ENCODE data around the gene MATN1.
A peak's percentile ranks its signal among the peaks of the same experiment; 100 is the strongest.
"Not testable (repeated sequence)": the region's sequence is repeated elsewhere in the genome, so short reads cannot be mapped to it uniquely, and the experiment has no call there.

Gene MATN1

DNA sequence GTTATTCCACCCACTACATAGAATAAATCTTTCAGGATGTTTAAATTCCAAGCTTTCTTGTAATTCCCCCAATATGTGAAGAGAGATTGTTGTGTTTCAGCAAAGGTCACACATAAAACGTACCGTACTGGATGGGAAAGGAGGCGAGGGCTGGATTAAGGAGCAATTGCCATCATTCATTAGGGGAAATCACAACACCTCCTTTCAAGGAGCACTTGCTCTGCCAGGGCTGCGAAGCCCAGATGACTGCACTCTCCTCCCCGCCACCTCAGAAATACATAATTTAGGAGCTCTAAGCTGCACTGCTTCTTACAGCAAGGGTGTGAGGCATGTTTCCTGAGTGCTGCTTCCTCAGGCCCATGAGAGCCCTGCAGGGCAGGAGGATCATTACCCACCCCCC, 29.6 kb downstream of the MATN1 start:
- DNase-seq = peak; percentile 21

DNA sequence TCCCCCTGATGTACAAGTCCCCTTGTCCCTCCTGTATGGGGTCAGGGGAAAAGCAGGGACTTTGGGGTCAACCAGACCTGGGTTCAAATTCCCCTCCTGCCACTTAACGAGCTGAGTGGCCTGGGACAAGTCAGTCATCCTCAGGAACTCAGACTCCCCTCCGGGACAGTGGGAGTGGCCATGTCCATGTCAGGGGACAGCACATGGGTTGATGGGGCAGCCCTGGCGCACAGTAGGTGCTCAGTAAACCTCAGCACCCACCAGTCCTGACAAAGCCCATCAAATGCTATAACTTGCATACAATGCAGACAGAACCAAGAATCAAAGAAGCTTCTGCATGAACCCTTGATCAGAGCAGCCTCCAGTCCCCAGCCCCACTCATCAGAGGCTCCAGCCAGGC, 30.0 kb downstream of the MATN1 start:
- DNase-seq = no peak

DNA sequence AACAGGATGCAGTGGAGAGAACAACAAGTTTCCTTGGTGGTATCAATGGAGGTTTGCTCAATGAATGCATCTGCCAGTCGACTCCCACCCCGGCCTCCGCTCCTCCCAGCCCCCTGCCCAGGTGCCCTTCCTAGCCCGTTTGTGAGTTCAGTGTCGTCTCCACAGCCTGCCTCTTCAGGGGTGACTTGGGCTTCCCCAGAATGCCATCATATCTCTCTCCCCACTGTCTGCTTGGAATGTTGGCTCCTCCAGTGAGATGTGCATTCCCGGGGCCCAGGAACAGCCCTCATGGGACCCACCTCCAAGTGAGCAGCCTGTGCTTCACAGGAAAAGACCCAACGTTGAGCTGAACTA, 30.5 kb downstream of the MATN1 start:
- DNase-seq = no peak

DNA sequence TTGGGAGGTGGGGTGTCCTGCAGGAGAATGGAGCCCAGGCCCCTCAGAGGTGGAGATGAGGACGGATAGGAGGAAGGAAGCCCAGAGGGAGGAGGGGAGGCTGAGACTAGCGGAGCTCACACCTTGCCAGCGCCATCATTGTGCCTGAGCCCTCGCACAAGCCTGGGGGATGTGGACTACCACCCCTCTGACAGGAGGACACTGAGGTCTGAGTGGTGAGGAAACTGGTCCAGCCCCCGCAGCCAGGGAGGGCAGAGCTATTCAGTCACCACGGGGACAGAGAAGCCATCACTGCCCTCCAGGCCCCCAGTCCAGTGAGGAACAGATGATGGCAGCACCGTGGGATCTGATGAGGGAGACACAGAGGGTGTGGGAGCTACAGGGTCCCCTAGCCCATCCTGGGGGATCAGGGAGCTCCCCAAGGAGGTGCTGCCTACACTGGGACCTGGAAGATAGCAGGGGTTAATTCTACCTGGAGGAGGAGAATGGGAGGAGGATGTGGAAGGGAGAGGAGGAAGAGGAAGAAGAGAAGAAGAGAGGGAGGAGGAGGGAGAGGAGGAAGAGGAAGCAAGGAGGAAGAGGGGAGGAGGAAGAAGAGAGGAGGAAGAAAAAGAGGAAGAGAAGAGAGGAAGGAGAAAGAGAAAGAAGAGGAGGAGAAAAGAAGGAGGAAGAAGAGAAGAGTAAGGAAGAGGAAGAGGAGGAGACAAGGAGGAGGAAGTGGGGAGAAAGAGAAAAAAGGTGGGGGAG, 31.0 kb downstream of the MATN1 start:
- no peak for DNase-seq

DNA sequence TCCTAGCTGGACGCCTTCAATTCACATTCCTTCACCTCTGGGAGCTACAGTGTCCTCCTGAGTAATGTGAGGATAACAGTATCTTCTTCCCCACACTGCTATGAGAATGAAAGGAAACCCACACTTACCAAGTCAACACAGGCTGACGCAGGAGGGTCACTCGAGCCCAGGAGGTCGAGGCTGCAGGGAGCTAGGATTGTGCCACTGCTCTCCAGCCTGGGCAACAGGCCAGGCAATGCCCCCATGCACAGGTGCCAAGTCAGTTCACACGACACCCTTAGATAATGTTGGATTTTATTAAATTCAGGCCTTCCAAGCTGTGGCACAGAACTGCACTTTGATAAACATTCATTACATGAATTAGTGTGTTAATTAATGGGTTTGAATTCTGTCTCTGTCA, 31.9 kb downstream of the MATN1 start:
- no peak for DNase-seq

DNA sequence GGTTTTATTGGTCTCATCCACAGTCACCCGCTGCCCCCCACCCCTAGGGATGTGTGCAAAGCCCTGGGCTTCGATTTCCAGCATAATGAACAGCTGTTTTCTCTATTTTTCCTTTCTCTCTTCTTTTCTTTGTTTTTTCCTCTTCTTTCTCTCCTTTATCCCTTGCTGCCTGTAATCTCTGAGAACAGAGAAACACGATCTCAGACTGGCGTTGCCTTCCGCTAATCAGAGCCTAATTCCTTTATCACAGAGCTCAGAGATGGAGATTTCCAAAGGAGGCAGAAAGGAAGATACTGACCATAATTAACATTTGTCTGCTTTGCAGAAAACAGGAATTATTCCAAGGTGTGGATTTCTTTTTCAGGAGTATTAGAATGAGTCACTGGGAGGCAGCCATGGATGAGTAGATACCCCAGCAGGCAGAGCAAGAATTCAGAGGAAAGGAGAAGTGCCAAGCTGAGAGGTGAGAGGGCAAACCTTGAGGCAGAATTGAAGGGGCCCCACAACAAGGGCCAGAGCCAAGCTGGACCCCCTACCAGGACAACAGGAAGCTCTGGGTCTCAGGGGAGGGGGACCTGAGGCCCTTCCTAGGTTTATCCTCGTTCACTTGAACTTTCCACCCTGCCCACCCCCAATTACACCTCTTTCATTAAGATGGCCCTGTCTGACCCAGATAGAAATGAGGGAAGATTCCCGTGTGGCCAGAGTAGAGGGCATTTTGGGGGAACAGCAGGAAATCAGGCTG, 33.3 kb downstream of the MATN1 start:
- DNase-seq = peak; percentile 47

DNA sequence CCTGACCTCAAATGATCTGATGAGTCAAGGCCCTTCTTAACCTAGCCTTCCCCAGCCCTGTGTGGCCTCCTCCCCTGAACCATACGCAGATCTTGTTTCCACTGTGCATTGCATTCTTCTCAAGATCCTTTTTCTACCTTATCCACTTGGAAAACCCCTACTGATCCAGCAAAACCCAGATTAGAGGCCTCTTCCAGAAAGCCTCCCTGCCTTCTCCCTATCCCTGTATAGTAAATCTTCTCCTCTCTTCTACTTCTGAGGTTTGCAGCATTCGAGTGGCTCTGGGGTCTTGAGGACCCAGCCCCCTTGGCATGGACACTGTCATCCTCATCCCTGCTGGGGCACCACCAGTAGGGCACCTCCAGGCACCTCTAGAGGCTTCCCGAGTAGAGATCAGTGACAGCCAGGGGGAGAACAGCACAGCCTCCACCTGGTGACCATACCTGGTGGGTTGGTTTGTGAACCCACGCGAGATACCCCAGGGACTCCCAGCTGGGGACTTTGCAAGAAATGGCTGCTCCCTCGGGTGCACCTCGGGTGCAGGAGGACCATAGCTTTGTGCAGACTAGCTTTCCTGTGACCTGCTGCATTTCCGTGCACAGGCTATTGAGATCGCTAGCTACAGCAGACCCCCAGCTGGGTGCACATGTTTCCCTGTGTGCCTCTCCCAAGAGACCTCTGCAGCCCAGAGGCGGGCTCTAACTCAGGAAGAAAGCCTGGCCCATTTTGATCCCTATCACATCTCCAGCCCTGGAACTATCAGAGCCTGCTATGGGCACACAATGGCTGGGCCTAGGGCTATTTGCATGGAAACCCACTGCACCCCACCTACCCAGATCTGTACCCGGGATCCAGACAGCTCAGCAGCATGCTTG, 34.2 kb downstream of the MATN1 start:
- peak; percentile 45 for DNase-seq

DNA sequence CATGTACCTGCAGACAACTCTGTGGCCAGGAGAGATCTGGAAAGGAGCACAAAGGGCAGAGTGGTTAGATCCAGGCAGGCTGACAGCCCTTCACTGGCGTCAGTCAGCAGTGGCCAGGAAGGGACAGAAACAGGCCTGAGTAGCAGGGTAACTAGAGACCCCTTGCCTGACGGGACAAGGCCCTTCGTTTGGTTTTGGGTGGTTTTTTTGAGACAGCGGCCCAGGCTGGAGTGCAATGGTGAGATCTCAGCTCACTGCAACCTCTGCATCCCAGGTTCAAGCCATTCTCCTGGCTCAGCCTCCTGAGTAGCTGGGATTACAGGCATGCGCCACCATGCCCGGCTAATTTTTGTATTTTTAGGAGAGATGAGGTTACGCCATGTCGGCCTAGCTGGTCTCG, 34.9 kb downstream of the MATN1 start:
- DNase-seq = not testable (repeated sequence)

DNA sequence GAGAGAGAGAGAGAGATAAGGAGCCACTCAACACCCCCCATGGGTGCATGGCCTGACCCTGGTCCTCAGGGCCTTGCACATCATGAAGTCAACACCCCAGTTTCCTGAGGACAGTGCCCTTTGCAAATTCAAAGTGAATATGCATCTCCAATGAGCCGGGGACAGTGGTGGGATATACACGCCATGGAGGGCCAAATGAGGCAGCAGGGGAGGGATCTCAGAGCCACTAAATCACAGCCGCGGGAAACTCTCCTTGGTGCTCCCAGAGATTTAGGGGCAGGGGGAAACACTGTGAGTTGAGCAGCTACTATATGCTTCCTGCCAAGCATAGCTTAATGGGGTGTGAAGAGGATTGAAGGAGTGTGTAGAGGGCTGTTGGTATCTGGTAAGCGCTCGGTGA, 35.5 kb downstream of the MATN1 start:
- no peak for DNase-seq

DNA sequence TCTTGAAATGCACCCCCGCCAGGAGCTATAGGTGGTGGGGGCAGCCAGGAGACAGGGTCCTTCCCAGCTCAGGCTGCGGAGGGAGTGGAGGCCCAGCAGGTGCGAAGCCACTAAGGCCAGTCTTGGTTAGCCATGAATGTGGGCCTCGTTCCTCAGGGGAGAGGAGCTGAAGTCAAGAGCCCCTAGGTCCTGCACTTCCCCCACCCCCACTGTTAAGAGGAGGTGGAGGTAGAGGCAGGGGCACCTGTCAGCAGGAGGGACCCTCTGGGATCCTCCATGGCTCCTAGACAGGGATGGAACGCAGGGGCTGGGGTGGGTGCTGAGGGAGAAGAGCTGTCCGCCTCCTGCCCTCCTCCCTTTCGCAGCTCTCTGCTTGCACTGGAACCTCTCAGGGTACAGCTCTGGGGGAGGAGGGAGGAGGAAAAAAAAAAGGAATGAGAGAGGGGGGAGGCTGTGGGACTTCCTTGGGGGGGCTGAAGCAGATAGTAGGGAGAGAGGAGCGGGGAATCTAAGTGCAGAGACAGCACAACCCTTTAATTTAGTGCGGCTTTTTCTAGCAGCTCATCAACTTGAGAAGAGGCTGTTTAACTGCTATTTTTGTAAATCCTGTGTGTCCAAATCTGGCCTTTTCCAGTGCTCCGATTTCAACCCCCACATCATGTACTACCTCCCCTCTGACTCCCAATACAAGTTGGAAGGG, 37.0 kb downstream of the MATN1 start:
- peak; percentile 19 for DNase-seq

DNA sequence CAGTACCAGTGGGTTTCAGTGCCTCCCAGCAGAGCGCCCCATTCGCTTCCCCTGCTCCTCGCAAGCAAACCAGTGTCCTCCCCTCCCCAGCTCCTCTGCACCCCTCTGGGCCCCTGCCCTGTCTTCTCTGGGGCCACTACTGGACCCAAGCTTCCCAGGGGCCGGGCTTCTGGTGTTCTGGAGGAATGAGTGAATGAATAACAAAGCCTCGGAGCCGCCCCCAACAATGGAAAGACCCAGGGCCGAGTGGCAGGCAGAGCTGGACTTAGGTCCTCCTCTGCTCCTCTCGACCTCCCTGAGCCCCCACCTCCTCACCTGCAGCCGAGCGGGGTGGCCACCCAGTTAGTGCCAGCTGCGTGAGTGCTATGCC, 37.6 kb downstream of the MATN1 start:
- DNase-seq = no peak

DNA sequence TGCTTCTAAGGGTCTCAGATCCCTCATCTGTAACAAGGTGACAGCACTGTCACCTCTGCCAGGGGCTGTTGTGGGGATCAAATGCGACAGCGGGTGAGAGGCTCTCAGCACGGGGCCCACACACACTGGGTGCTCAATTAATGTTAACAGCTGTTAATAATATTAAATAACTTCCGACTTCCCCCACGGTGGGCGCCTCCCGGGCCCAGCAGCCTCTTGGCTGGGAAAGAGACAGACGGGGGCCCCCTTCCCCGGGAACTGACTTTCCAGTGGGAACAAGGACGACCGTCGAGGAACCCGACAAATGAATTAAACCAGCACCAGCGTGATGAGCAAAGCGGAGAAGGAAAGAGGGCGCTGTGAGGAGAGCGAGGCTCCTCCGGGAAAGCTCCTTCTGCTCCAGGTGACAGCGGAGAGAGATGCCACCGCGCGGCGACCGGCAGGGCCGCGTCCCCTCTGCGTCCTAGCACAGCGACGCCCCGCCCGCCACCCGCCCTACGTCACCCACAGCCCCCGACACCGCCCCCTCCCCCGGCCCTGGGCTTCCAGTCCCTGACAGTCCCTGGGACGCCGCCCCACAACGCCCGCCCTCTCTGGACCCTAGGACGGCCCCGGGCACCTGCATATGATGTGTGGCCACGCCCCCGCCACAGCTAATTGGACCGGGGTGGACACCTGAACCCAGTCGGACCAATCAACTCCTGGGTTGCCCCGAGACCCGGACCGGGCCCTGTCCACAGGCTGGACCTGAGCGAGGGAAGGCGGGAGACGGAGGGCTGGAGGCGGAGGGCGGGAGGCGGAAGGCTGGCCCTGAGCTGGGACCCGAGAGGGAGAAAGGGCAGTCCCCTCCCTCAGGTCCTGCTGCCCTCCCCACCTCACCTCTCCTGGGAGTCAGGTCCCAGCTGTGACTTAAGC, 38.2 kb downstream of the MATN1 start:
- peak; percentile 70 for DNase-seq

DNA sequence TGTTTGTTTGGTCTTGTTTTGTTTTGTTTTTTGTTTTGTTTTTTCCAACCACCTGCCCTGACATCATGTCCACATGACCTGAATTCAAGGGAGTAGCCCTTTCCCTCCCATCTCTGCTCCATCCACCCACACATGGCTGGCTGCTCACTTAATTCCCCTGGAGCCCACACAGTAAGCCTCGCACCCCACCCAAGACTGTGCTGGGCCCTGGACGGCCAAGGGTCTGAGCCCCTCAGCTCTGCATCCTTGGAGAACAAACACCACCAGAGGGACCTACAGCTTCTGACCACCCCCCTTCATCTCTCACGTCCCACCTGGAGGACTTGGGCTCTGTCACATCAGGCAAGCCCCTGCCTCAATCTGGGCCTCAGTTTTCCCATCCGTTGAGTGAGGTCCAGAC, 39.1 kb downstream of the MATN1 start:
- DNase-seq = no peak

DNA sequence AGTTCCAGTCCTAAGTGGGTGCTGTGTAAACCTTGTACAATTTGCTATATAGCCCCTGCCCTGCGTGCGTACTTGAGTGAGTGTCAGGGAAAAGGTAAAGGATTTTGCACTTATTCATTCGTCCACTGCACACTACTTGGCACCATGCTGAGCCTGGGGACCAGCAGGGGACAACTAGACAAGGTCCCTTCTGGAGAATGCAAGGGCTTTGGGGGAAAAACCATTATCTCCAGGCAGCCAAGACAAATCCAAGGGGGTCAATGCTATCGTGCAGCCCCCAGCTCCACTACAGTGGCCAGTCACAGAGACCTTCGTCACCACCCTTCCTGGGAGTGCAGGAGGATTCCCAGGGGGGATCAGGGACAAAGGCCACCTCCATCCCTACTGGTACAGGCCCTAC, 39.7 kb downstream of the MATN1 start:
- no peak for DNase-seq

DNA sequence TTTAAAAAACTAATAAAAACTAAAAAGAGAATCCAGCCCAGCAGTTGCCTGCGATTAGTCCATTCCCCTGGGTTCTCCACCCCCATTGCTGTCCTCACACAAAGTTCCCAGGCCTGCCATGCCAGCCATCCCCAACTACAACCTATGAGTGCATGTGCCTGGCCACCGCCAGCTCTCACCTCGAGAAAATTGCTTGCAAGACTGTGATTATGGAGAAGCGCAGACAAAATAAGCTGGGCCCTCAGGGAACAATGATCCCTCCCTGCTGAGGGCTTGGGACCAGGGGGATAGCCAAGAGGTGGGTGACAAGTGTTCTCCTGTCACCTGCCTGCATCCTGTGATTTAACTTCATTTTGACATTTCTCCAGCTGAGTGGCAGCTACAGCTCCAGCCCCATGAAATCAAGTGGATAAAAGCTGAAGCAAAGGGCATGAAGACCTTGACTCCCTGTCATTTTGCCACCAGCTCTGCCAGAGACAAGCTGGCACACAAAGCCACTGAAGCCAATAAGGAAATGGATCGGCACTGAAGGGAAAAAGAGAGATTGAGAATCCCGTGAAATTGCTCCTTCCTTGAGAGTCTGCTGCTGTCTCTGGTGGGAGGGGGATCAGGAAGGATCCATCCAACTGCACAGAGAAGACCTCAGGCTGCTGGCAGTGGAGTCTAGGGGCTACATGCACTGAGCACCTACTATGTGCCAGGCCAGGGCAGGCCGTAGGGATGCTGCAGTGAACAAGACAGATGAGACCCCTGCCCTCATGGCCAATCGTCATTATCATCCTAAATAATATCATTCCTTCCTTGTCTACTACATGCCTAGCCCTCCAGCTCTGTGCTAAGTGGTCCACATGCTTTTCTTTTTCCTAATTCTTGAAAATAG, 40.7 kb downstream of the MATN1 start:
- peak; percentile 28 for DNase-seq

DNA sequence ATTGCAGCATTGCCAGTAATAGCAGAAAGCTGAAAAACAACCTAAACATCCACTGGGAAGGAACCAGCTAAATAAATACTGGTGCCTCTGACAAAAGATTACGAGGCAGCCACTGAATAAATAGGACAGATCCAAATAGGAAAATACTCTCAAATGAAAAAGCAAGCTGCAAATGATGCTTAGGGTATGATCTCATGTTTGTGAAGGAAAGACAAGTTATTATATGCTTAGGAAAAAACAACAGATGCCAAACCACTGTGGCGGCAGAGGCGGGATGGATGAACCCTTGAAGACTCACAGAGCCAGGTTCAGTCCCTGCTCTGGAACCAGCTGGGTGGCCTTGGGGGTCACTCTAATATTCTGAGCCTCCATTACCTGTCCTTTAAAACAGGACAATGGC, 41.6 kb downstream of the MATN1 start:
- DNase-seq = no peak

DNA sequence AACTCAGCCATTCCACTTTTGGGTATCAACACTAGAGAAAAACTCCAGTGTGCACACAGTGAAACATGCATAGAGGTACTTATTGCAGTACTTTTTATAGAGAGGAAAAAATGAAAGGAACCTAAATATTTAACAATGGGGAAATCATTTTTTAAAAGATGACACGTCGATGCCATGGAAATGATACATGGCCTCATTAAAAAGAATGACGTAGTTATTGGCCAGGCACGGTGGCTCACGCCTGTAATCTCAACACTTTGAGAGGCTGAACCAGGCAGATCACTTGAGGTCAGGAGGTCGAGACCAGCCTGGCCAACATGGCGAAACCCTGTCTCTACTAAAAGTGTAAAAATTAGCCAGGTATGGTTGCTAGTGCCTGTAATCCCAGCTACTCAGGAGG, 42.5 kb downstream of the MATN1 start:
- no peak for DNase-seq

DNA sequence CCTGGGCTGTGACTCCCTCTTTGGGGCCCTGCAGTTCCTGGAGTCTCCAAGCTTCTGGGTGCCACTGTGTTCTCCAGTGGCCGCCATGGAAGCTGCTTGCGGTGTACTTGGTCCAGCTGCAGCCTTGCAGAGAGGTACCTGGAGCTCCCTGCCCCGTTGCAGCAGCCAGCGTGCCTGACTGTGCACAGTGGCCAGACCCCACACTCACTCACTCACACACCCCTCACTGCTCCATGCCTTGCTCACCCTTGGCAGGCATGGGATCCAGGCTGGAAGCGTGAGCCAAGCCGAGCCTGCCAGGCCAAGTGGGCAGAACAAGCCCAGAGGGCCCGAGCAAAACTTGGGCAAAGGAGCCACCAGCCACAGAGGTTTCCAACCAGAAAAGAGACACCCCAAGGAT, 43.0 kb downstream of the MATN1 start:
- no peak for DNase-seq

DNA sequence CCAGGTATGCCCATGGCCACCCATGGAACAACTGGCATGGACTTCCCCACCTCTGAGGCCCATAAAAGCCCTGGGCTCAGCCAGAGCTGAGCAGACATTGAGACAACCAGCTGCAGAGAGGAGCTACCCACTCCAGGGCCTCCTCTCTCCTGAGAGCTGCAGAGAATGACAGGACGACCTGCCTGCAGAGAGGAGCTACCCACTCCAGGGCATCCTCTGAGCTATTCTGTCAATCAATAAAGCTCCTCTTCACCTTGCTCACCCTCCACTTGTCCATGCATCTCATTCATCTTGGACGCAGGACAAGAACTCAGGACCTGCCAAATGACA, 43.4 kb downstream of the MATN1 start:
- no peak for DNase-seq

DNA sequence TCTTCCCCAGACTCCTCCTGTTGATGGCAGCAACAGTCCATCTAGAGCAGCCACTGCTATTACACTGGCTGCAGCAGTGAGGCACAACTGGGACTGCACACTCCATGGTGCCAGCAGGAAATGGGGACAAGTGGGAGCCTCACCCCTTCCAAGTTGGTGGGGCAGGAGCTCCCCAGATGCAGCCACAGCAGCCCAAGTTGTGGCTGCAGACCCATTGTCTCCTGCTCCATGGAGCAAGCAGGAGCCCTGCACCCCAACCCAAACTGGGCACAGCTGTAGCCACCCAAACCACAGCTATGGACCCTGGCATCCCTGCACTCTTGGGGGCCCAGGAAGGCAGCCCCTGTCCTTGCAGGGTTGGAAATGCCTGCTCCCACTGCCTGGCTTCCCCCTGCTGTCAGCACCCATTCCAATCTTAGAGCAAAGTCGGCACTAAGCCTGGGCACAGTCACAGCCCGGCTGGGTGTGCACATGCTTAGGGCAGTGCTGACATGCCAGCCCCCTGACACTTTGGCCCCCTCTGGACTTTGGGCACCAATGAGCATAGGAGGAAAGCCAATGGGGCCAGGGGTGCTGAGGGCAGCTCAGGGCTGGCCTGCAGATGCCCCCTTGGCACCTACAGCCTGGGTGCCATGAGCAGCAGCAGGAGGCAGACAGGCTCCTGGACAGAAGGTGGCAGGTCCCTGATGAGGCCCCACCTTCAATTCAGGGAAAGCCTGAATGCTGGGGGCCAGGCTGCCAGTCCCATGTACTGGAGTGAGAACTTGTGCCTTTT, 44.0 kb downstream of the MATN1 start:
- no peak for DNase-seq

Data from retina (tissue), 1 donor.